ENCODE measurements around the gene POC1B.

DNA sequence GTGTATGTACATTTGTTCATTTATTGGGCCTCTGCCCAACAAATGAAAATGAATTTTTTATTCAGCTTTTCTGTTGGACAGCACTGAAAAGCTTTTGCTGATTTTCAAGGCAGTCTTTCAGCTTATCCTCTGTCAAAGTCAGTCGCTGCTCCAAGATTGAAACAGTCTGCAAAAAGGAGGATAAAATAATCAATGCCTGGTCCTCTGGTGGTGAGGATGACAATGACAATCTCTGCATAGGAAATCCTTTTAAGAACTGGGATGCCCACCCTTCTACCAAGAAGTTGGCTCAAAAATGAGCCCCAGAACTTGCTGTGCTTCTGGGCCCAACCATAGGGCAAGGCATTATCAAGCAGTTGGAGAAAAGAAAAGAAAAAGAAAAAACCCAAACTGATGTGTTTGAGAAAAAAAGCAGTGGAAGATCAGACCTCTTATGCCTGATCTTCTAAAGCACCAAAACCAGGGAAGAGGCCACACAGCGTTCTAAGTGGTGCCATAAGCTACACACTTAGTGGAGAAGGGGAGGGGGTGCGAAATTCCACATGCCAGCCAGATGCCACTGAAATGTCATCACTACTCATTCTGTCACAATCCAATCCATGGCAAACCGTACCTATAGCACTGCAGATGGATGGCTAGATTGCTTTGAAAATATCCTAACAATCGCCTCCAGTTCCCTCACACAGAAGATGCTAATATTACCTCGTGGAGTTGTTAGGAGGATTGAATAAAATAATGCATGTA is 104.6 kb downstream of the POC1B start:
- TF ChIP-seq, protein P1, sequence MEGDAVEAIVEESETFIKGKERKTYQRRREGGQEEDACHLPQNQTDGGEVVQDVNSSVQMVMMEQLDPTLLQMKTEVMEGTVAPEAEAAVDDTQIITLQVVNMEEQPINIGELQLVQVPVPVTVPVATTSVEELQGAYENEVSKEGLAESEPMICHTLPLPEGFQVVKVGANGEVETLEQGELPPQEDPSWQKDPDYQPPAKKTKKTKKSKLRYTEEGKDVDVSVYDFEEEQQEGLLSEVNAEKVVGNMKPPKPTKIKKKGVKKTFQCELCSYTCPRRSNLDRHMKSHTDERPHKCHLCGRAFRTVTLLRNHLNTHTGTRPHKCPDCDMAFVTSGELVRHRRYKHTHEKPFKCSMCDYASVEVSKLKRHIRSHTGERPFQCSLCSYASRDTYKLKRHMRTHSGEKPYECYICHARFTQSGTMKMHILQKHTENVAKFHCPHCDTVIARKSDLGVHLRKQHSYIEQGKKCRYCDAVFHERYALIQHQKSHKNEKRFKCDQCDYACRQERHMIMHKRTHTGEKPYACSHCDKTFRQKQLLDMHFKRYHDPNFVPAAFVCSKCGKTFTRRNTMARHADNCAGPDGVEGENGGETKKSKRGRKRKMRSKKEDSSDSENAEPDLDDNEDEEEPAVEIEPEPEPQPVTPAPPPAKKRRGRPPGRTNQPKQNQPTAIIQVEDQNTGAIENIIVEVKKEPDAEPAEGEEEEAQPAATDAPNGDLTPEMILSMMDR (optimal IDR thresholded peaks at IDR 0.05 in 1 of 3, IDR thresholded peaks at IDR 0.05 in 1 of 3, conservative IDR thresholded peaks at IDR 0.05 in 1 of 3; ENCODE audit: extremely low read depth in 1 of 3, insufficient read depth in 2 of 3, low read length in 3 of 3): no peak
- no peak for TF ChIP-seq EZH2 (IDR thresholded peaks at IDR 0.05; ENCODE audit: low read length)

Measured in keratinocyte (primary cell).